Measurements from ENCODE around the gene E2F4. TPM values are rescaled to one million over a fixed set of nuclear protein-coding genes. Genes with fewer than 3 reads are reported as not detected.

The E2F4 gene
- total and polyA plus RNA-seq, 2 donors (not counting 1 experiment from before 2014, with no cell fraction given), result 42.4 to 59.9 TPM

DNA sequence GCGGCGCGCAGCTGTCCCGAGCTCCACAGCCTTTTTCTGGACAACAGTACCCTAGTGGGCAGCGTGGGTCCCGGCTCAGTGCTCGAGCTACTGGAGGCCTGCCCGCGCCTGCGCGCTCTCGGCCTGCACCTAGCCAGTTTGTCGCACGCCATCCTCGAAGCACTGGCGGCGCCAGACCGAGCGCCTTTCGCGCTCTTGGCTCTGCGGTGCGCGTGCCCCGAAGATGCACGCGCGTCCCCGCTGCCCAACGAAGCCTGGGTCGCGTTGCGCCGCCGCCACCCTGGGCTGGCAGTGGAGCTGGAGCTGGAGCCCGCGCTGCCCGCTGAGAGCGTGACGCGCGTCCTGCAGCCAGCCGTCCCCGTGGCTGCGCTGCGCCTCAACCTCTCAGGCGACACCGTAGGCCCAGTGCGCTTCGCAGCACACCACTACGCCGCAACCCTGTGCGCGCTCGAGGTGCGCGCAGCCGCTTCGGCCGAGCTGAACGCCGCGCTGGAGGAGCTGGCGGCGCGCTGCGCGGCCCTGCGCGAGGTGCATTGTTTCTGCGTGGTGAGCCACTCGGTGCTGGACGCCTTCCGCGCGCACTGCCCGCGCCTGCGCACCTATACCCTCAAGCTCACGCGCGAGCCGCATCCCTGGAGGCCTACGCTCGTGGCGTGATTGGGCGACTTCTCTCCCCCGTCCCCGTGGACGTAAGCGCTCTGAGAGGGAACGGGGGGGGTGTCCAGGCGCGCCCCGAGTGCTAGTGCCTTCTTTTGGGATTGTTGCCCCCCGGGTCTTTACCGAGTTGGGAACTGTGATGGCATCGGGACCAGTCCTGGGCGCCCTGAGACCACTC is 28.6 kb upstream of the E2F4 start:
- Histone ChIP-seq H3K4me3 (replicated peaks in 1 of 4; ENCODE audit: control extremely low read depth in 1 of 4, insufficient read depth in 1 of 4, low read depth in 3 of 4, low read length in 4 of 4) (peak overlapping the region; percentile 19 to 47 (median 22)), H3K36me3 (ENCODE audit: control insufficient read depth, insufficient read depth, low read length) (peaks cover 3% of the 10 kb centered on the region), H3K4me2 (ENCODE audit: extremely low read depth, insufficient read depth, low read length) (peak overlapping the region; percentile 93), H3K4me1 (ENCODE audit: control insufficient read depth, extremely low read depth, insufficient read depth, low read length) (peaks cover 8% of the 10 kb centered on the region), H3K79me2 (ENCODE audit: control insufficient read depth, insufficient read depth, low read length) (no peaks in the 10 kb centered on the region), H3K27ac (ENCODE audit: insufficient read depth, low read length) (no peak overlapping the region), H3K9ac (ENCODE audit: insufficient read depth, low read length) (no peak overlapping the region), H4K20me1 (ENCODE audit: control insufficient read depth, extremely low read depth, insufficient read depth, low read length) (no peaks in the 10 kb centered on the region), H2AFZ (ENCODE audit: low read length) (peak overlapping the region; percentile 49), H3K9me3 (ENCODE audit: control insufficient read depth, insufficient read depth, low read depth, low read length) (no peaks in the 10 kb centered on the region), H3K27me3 (ENCODE audit: control insufficient read depth, insufficient read depth, low read length) (peaks cover 2% of the 10 kb centered on the region)
- DNase-seq (ENCODE audit: low read depth in 2 of 2), result peak; percentile 49 to 56
- peak; percentile 10 for TF ChIP-seq EZH2 (IDR thresholded peaks at IDR 0.05; ENCODE audit: low read length, missing control alignments)
- TF ChIP-seq, protein P1, sequence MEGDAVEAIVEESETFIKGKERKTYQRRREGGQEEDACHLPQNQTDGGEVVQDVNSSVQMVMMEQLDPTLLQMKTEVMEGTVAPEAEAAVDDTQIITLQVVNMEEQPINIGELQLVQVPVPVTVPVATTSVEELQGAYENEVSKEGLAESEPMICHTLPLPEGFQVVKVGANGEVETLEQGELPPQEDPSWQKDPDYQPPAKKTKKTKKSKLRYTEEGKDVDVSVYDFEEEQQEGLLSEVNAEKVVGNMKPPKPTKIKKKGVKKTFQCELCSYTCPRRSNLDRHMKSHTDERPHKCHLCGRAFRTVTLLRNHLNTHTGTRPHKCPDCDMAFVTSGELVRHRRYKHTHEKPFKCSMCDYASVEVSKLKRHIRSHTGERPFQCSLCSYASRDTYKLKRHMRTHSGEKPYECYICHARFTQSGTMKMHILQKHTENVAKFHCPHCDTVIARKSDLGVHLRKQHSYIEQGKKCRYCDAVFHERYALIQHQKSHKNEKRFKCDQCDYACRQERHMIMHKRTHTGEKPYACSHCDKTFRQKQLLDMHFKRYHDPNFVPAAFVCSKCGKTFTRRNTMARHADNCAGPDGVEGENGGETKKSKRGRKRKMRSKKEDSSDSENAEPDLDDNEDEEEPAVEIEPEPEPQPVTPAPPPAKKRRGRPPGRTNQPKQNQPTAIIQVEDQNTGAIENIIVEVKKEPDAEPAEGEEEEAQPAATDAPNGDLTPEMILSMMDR (conservative IDR thresholded peaks at IDR 0.05 in 1 of 2, IDR thresholded peaks at IDR 0.05 in 1 of 2; ENCODE audit: low read depth in 1 of 2, low read length in 2 of 2), result no peak

DNA sequence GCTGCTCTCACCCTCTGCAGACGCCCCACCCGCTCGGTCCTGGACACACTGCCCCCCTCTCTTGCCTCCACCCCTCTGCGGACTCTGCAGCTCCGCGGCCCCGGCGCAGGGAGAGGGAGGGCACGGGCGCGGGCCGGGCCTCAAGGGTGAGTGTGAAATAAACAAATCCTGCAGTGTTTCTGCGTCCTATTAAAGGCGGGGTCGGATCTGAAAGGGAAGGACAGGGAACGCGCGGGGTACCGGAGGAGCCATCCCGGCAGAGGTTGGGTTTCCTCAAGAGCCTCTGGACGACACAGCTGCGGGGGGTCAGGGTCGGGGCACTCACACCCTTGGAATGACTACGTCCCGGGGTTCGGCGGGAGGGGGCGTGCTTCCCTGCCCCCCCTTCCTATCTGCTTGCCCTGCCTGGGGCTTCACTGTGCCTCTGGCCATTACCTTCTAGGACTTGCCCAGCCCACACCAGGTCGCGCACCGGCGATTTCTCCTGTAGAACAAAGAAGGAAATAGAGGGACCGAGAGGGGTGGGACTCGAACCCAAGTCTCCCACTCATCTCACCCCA is 27.9 kb upstream of the E2F4 start:
- H3K27me3 ChIP-seq (ENCODE audit: control insufficient read depth, insufficient read depth, low read length), result peaks cover 2% of the 10 kb centered on the region
- no peaks in the 10 kb centered on the region for H3K79me2 ChIP-seq (ENCODE audit: control insufficient read depth, insufficient read depth, low read length)
- peaks cover 3% of the 10 kb centered on the region for H3K36me3 ChIP-seq (ENCODE audit: control insufficient read depth, insufficient read depth, low read length)
- peak overlapping the region; percentile 19 to 47 (median 22) for H3K4me3 ChIP-seq (replicated peaks in 1 of 4; ENCODE audit: control extremely low read depth in 1 of 4, insufficient read depth in 1 of 4, low read depth in 3 of 4, low read length in 4 of 4)
- peak in 1 of 2 donors; percentile 57 for DNase-seq (ENCODE audit: low read depth in 2 of 2)
- no peaks in the 10 kb centered on the region for H4K20me1 ChIP-seq (ENCODE audit: control insufficient read depth, extremely low read depth, insufficient read depth, low read length)
- H3K9me3 ChIP-seq (ENCODE audit: control insufficient read depth, insufficient read depth, low read depth, low read length), result no peaks in the 10 kb centered on the region
- no peak overlapping the region for H3K9ac ChIP-seq (ENCODE audit: insufficient read depth, low read length)
- TF ChIP-seq, protein P1 (conservative IDR thresholded peaks at IDR 0.05 in 1 of 2, IDR thresholded peaks at IDR 0.05 in 1 of 2; ENCODE audit: low read depth in 1 of 2, low read length in 2 of 2), result no peak
- no peak for TF ChIP-seq EZH2 (IDR thresholded peaks at IDR 0.05; ENCODE audit: low read length, missing control alignments)
- H3K27ac ChIP-seq (ENCODE audit: insufficient read depth, low read length), result no peak overlapping the region
- no peak overlapping the region for H2AFZ ChIP-seq (ENCODE audit: low read length)
- peaks cover 8% of the 10 kb centered on the region for H3K4me1 ChIP-seq (ENCODE audit: control insufficient read depth, extremely low read depth, insufficient read depth, low read length)
- H3K4me2 ChIP-seq (ENCODE audit: extremely low read depth, insufficient read depth, low read length), result peak overlapping the region; percentile 93

DNA sequence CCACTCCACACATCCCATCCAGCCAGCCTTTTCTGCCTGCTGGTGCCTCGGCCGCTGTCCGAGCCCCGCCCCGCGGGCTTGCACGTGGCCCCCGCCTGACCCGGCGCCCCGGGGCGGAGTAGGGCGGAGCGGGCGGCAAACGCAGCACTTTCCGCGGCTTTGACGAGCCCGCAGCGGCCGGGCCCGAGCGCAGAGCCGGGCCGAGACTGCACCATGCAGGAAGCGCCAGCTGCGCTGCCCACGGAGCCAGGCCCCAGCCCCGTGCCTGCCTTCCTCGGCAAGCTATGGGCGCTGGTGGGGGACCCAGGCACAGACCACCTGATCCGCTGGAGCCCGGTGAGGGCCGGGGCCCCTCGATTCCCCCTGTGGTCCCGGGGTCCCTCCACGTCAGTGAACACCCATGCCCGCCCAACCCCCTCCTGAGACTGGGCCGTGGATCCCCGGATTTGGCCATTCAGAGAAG is 27.3 kb upstream of the E2F4 start, which contains the start of gene HSF4:
TSS of gene HSF4 (plus strand) at position 147 of the 463 bp plus-strand sequence. CDS start at position 214, 67 bp downstream.
- no peaks in the 10 kb centered on the region for H3K9me3 ChIP-seq (ENCODE audit: control insufficient read depth, insufficient read depth, low read depth, low read length)
- TF ChIP-seq, protein P1 (conservative IDR thresholded peaks at IDR 0.05 in 1 of 2, IDR thresholded peaks at IDR 0.05 in 1 of 2; ENCODE audit: low read depth in 1 of 2, low read length in 2 of 2), result no peak
- no peak for TF ChIP-seq EZH2 (IDR thresholded peaks at IDR 0.05; ENCODE audit: low read length, missing control alignments)
- H3K27ac ChIP-seq (ENCODE audit: insufficient read depth, low read length), result no peak within 1 kb of the TSS
- DNase-seq (ENCODE audit: low read depth in 2 of 2), result peak in 1 of 2 donors; percentile 44
- H3K79me2 ChIP-seq (ENCODE audit: control insufficient read depth, insufficient read depth, low read length), result no peaks in the 10 kb centered on the region
- peaks cover 2% of the 10 kb centered on the region for H3K27me3 ChIP-seq (ENCODE audit: control insufficient read depth, insufficient read depth, low read length)
- no peak within 1 kb of the TSS for H2AFZ ChIP-seq (ENCODE audit: low read length)
- H3K4me3 ChIP-seq (replicated peaks in 1 of 4; ENCODE audit: control extremely low read depth in 1 of 4, insufficient read depth in 1 of 4, low read depth in 3 of 4, low read length in 4 of 4), result peak within 1 kb of the TSS; percentile 19 to 48 (median 22)
- H3K4me1 ChIP-seq (ENCODE audit: control insufficient read depth, extremely low read depth, insufficient read depth, low read length), result peaks cover 9% of the 10 kb centered on the region
- peaks cover 3% of the 10 kb centered on the region for H3K36me3 ChIP-seq (ENCODE audit: control insufficient read depth, insufficient read depth, low read length)
- no peaks in the 10 kb centered on the region for H4K20me1 ChIP-seq (ENCODE audit: control insufficient read depth, extremely low read depth, insufficient read depth, low read length)
- H3K4me2 ChIP-seq (ENCODE audit: extremely low read depth, insufficient read depth, low read length), result peak within 1 kb of the TSS; percentile 93
- H3K9ac ChIP-seq (ENCODE audit: insufficient read depth, low read length), result no peak within 1 kb of the TSS
